Right atrium auricular region (tissue), 2 donors: ENCODE data around the gene S1PR4. TPM values are rescaled to one million over a fixed set of nuclear protein-coding genes. Genes with fewer than 3 reads are reported as not detected.
A peak's percentile ranks its signal among the peaks of the same experiment; 100 is the strongest.

Experiments used
- DNase-seq: peaks from one replicate; pipeline ENCODE4 v3.0.0-alpha.2; 2019; ENCODE audit warnings: low spot score
- H3K27ac ChIP-seq, 2 donors: fragments of 200-600 bp; sonication (generic); 1 replicate in 1 of 2; 2 replicates in 1 of 2; pipeline ENCODE4 v1.5.1; 2016 to 2019
- H3K27me3 ChIP-seq, 2 donors: fragments of 200-600 bp; sonication (generic); one replicate each; pipeline versions ENCODE4 v1.5.1 to v1.6.0; 2017 to 2019
- H3K36me3 ChIP-seq: fragments of 200-600 bp; sonication (generic); one replicate; pipeline ENCODE4 v1.5.1; 2016
- H3K4me1 ChIP-seq, 2 donors: fragments of 200-600 bp; sonication (generic); one replicate each; pipeline versions ENCODE4 v1.5.1 to v1.6.0; 2017 to 2019
- H3K4me3 ChIP-seq, 2 donors: fragments of 200-600 bp; sonication (generic); 1 replicate in 1 of 2; 2 replicates in 1 of 2; pipeline ENCODE4 v1.5.1; 2017 to 2019; ENCODE audit warnings: mild to moderate bottlenecking in 1 of 2, moderate library complexity in 1 of 2
- H3K9me3 ChIP-seq, 2 donors: fragments of 200-600 bp; sonication (generic); one replicate each; pipeline ENCODE4 v1.5.1; 2019
- total RNA-seq, 2 donors: library from RNA; depleted of rRNA; stranded (reverse); fragments of >200 nt; gene quantifications; one replicate each; pipeline ENCODE4 v1.1.0, GENCODE V29; 2016
- TF ChIP-seq, protein P1 (sequence below), 2 donors: fragments of 200-600 bp; sonication (generic); IDR thresholded peaks; one replicate each; pipeline ENCODE4 v1.5.1; 2019; ENCODE audit warnings: antibody characterized with exemption in 2 of 2

S1PR4 gene, protein sequence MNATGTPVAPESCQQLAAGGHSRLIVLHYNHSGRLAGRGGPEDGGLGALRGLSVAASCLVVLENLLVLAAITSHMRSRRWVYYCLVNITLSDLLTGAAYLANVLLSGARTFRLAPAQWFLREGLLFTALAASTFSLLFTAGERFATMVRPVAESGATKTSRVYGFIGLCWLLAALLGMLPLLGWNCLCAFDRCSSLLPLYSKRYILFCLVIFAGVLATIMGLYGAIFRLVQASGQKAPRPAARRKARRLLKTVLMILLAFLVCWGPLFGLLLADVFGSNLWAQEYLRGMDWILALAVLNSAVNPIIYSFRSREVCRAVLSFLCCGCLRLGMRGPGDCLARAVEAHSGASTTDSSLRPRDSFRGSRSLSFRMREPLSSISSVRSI
- total RNA-seq: under 1 TPM; 0.48 to 0.94 TPM

DNA sequence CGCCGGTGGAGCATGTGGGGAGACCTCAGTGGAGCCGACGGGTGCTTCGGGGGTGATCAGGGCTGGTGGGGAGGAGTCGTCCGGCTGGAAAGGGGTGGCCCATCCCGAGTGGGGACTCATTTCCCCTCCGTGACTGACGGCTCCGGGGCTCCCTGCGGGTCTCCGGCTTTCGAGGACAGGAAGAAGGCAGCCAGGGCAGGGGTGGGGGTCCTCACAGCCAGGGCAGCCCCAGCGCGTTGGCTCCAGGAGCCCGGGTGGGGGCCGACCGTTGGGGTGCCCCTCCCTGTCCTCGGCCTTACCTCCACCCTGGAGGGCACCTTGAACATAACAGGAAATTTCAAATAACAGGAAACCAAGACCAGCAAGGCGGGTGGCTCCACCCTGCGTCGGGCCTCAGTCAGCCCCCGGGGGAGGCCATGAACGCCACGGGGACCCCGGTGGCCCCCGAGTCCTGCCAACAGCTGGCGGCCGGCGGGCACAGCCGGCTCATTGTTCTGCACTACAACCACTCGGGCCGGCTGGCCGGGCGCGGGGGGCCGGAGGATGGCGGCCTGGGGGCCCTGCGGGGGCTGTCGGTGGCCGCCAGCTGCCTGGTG is at the start of gene S1PR4:
Gene S1PR4 (plus strand): TSS at position 393 of the 596 bp plus-strand sequence. CDS start 24 bp downstream, at position 417.
- Histone ChIP-seq H3K27me3 (no peaks in the 10 kb centered on the region), H3K27ac (no peak within 1 kb of the TSS), H3K4me1 (no peaks in the 10 kb centered on the region), H3K9me3 (no peaks in the 10 kb centered on the region), H3K4me3 (peak within 1 kb of the TSS in 1 of 2 donors; percentile 24), H3K36me3 (no peaks in the 10 kb centered on the region)
- TF ChIP-seq, protein P1, sequence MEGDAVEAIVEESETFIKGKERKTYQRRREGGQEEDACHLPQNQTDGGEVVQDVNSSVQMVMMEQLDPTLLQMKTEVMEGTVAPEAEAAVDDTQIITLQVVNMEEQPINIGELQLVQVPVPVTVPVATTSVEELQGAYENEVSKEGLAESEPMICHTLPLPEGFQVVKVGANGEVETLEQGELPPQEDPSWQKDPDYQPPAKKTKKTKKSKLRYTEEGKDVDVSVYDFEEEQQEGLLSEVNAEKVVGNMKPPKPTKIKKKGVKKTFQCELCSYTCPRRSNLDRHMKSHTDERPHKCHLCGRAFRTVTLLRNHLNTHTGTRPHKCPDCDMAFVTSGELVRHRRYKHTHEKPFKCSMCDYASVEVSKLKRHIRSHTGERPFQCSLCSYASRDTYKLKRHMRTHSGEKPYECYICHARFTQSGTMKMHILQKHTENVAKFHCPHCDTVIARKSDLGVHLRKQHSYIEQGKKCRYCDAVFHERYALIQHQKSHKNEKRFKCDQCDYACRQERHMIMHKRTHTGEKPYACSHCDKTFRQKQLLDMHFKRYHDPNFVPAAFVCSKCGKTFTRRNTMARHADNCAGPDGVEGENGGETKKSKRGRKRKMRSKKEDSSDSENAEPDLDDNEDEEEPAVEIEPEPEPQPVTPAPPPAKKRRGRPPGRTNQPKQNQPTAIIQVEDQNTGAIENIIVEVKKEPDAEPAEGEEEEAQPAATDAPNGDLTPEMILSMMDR (IDR thresholded peaks at IDR 0.05): no peak
- DNase-seq: no peak

DNA sequence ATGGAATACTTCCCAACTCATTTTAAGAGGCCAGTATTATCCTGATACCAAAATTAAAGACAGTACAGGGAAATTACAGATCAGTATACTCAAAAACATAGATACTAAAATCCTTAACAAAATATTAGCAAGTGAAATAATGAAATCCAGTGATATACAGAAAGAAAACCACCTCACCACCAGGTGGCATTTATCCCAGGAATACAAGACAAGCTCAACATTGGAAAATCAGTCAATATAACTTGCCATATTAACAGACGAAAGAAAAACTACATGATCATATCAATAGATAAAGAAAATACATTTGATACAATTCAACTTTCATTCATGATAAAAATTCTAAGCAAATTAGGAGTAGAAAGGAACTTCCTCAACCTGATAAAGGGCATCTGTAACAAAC is 49.5 kb upstream of the S1PR4 start:
- TF ChIP-seq, protein P1 (IDR thresholded peaks at IDR 0.05): peak in 1 of 2 donors; percentile 53
- Histone ChIP-seq H3K9me3 (no peaks in the 10 kb centered on the region), H3K4me3 (no peak overlapping the region), H3K36me3 (no peaks in the 10 kb centered on the region), H3K27me3 (no peaks in the 10 kb centered on the region), H3K27ac (no peak overlapping the region), H3K4me1 (no peaks in the 10 kb centered on the region)
- DNase-seq: no peak

DNA sequence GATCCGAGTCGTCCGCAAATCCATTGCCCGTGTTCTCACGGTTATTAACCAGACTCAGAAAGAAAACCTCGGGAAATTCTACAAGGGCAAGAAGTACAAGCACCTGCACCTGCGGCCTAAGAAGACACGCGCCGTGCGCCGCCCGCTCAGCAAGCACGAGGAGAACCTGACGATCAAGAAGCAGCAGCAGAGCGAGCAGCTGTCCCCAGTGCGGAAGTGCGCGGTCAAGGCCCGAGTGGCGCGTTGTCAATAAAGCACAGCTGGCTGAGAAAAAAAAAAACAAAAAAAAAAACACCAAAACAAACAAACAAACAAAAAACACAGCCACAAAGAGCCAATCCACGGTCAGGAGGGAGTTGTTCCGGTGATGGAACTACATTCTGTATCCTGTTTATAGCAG is 47.4 kb upstream of the S1PR4 start:
- TF ChIP-seq, protein P1 (IDR thresholded peaks at IDR 0.05): no peak
- no peak overlapping the region for H3K4me3 ChIP-seq
- H3K9me3 ChIP-seq: no peaks in the 10 kb centered on the region
- no peaks in the 10 kb centered on the region for H3K36me3 ChIP-seq
- H3K27me3 ChIP-seq: no peaks in the 10 kb centered on the region
- H3K4me1 ChIP-seq: no peaks in the 10 kb centered on the region
- DNase-seq: no peak
- H3K27ac ChIP-seq: no peak overlapping the region

DNA sequence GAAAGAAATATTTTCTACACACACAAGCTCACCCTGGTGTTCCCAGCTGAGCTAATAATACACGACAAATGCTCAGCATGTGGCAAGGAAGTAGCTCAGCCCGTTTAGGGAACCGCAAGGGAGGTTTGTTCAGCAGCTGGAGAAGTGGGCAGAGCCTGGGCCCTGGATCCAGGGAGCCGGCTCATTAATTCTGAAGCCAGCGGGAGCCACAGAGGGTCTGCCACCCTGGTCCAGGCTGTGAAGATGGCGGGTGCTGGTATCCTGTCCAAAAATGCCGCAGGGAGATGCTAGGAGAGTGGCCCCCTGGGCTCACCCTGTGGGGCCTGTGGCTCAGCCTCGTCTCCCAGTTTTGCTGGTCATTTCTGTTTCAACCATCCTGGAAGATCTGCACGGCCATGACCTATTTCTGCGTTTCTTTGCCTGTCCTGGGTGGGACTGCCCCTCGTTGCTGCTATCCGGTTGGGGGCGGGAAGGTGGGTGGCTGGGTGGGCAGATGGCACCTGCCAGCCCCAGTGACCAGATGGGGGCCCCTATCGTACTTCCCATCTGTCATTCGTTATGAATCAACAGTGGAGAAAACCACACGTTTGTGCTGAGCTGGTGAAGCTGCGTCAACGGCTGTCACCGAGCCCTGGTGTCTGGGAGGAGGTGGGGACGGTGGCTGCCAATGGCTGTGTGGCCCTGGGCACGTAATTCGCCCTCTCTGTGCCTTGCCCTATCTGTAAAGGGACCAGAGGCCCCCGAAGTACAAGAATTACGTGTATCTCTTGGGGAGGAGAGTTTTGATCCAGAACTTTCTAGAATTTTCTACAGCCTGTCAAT is 45.4 kb upstream of the S1PR4 start:
- Histone ChIP-seq H3K4me3 (peak overlapping the region in 1 of 2 donors; percentile 2), H3K27ac (peak overlapping the region; percentile 46 to 53), H3K27me3 (no peaks in the 10 kb centered on the region), H3K9me3 (no peaks in the 10 kb centered on the region), H3K4me1 (peaks cover 0 to 7% of the 10 kb centered on the region in 2 donors), H3K36me3 (no peaks in the 10 kb centered on the region)
- TF ChIP-seq, protein P1 (IDR thresholded peaks at IDR 0.05): no peak
- peak; percentile 71 for DNase-seq

GRCh38 chr19:3133793-3134116 is 44.8 kb upstream of the S1PR4 start:
- Histone ChIP-seq H3K27ac (peak overlapping the region in 1 of 2 donors; percentile 46), H3K4me3 (no peak overlapping the region), H3K4me1 (peaks cover 0 to 7% of the 10 kb centered on the region in 2 donors), H3K9me3 (no peaks in the 10 kb centered on the region), H3K27me3 (no peaks in the 10 kb centered on the region), H3K36me3 (no peaks in the 10 kb centered on the region)
- TF ChIP-seq, protein P1 (IDR thresholded peaks at IDR 0.05): no peak
- DNase-seq: no peak
